H1 (cell line): ENCODE data around the gene DMAC2. TPM values are rescaled to one million over a fixed set of nuclear protein-coding genes. Genes with fewer than 3 reads are reported as not detected.

Source experiments
- CTCF ChIA-PET: fragments of 300-600 bp; sonication (Branson Sonifier 250); formaldehyde crosslinking; loops from one replicate; lab custom pipeline; 2021; ENCODE audit not compliant: partially characterized antibody; lab: Charles Lee
- POLR2A ChIA-PET: fragments of 300-600 bp; sonication (Branson Sonifier 250); formaldehyde crosslinking; loops from one replicate; lab custom pipeline; 2021; ENCODE audit warnings: inconsistent platforms; ENCODE audit not compliant: partially characterized antibody; lab: Charles Lee
- DNase-seq, 2 experiments: peaks; one replicate each; pipeline versions ENCODE4 v3.0.0 to v3.0.0-alpha.2; 2010 to 2022; ENCODE audit warnings: low spot score in 2 of 2, low read depth in 1 of 2, mixed read lengths in 1 of 2
- FAIRE-seq: peaks from 2 replicates; lab custom pipeline; 2011; peaks lifted over from hg19 to GRCh38; lab: Jason Lieb, UNC
- H2AFZ ChIP-seq: 2 replicates; pipeline ENCODE4 v1.8.1; 2012; ENCODE audit warnings: low read length, inconsistent platforms
- H2AK5ac ChIP-seq: 2 replicates; pipeline ENCODE4 v1.6.1; 2013; ENCODE audit warnings: low read depth, low read length
- H2BK120ac ChIP-seq: replicated peaks from 2 replicates; pipeline ENCODE3; 2013; ENCODE audit warnings: low read depth, low read length, inconsistent platforms
- H2BK12ac ChIP-seq: 2 replicates; pipeline ENCODE4 v1.6.1; 2013; ENCODE audit warnings: low read depth, low read length
- H2BK15ac ChIP-seq: 2 replicates; pipeline ENCODE4 v1.6.1; 2013; ENCODE audit warnings: low read length
- H2BK20ac ChIP-seq: 2 replicates; pipeline ENCODE4 v1.6.1; 2013; ENCODE audit warnings: low read length
- H2BK5ac ChIP-seq: 2 replicates; pipeline ENCODE4 v1.6.1; 2013; ENCODE audit warnings: low read depth, low read length
- H3K14ac ChIP-seq: 2 replicates; pipeline ENCODE4 v1.6.1; 2013; ENCODE audit warnings: inconsistent platforms; ENCODE audit not compliant: insufficient read length
- H3K18ac ChIP-seq: 2 replicates; pipeline ENCODE4 v1.6.1; 2013; ENCODE audit warnings: low read length; ENCODE audit errors: extremely low read depth
- H3K23ac ChIP-seq: 2 replicates; pipeline ENCODE4 v1.6.1; 2013; ENCODE audit warnings: inconsistent platforms; ENCODE audit not compliant: insufficient read length
- H3K23me2 ChIP-seq: 2 replicates; pipeline ENCODE4 v1.6.1; 2013; ENCODE audit warnings: low read depth, low read length
- H3K27ac ChIP-seq: 2 replicates; pipeline ENCODE4 v1.6.1; 2011; ENCODE audit warnings: low read depth, low read length, inconsistent platforms
- H3K27me3 ChIP-seq, 4 experiments: replicated peaks in 1 of 4; 1 replicate in 1 of 4; 2 replicates in 3 of 4; pipeline versions ENCODE4 v1.6.1 to v1.8.1; 2011 to 2013; ENCODE audit warnings: low read length in 3 of 4, mild to moderate bottlenecking in 3 of 4, inconsistent platforms in 2 of 4, mixed read lengths in 2 of 4, moderate library complexity in 1 of 4; ENCODE audit not compliant: control insufficient read depth in 3 of 4, insufficient read depth in 3 of 4; ENCODE audit errors: extremely low read depth in 1 of 4
- H3K36me3 ChIP-seq, 4 experiments: 2 replicates each; pipeline versions ENCODE4 v1.6.1 to v1.8.1; 2011 to 2013; ENCODE audit warnings: mild to moderate bottlenecking in 4 of 4, low read length in 3 of 4, moderate library complexity in 2 of 4, control low read depth in 1 of 4, inconsistent platforms in 1 of 4; ENCODE audit not compliant: insufficient read depth in 4 of 4, control insufficient read depth in 2 of 4
- H3K4ac ChIP-seq: replicated peaks from 2 replicates; pipeline ENCODE3; 2013; ENCODE audit warnings: low read length, low read depth, mixed read lengths, inconsistent platforms; ENCODE audit not compliant: insufficient read length
- H3K4me1 ChIP-seq, 4 experiments: replicated peaks in 1 of 4; 1 replicate in 1 of 4; 2 replicates in 3 of 4; pipeline versions ENCODE4 v1.6.1 to v1.8.1; 2011 to 2013; ENCODE audit warnings: low read length in 3 of 4, inconsistent platforms in 2 of 4, mixed read lengths in 1 of 4; ENCODE audit not compliant: insufficient read depth in 4 of 4, control insufficient read depth in 3 of 4
- H3K4me2 ChIP-seq, 2 experiments: 2 replicates each; pipeline versions ENCODE4 v1.6.1 to v1.8.1; 2011 to 2013; ENCODE audit warnings: low read depth in 2 of 2, low read length in 2 of 2, control low read depth in 1 of 2, inconsistent platforms in 1 of 2, mild to moderate bottlenecking in 1 of 2; ENCODE audit not compliant: insufficient read depth in 1 of 2
- H3K4me3 ChIP-seq, 4 experiments: fragments of 200-600, 300-600 bp in 1 of 4; sonication (generic), shearing (Covaris generic), sonication (Bioruptor Twin) in 1 of 4; 2 replicates each; pipeline versions ENCODE4 v1.5.1 to v1.8.1; 2011 to 2016; ENCODE audit warnings: low read length in 4 of 4, low read depth in 3 of 4, control low read depth in 2 of 4, inconsistent platforms in 2 of 4, mild to moderate bottlenecking in 2 of 4, mixed read lengths in 1 of 4, moderate library complexity in 1 of 4; ENCODE audit not compliant: insufficient read depth in 2 of 4; ENCODE audit errors: extremely low read depth in 1 of 4
- H3K56ac ChIP-seq: replicated peaks from 2 replicates; pipeline ENCODE3; 2013; ENCODE audit warnings: low read depth, mild to moderate bottlenecking, mixed read lengths, low read length, inconsistent platforms; ENCODE audit not compliant: insufficient read length
- H3K79me1 ChIP-seq: 2 replicates; pipeline ENCODE4 v1.6.1; 2013; ENCODE audit warnings: low read depth, low read length, control low read depth
- H3K79me2 ChIP-seq, 2 experiments: 2 replicates each; pipeline versions ENCODE4 v1.6.1 to v1.8.1; 2012 to 2013; ENCODE audit warnings: low read length in 2 of 2, mild to moderate bottlenecking in 2 of 2, inconsistent platforms in 1 of 2; ENCODE audit not compliant: insufficient read depth in 2 of 2, control insufficient read depth in 1 of 2
- H3K9ac ChIP-seq, 4 experiments: replicated peaks in 1 of 4; 1 replicate in 1 of 4; 2 replicates in 3 of 4; pipeline versions ENCODE4 v1.6.1 to v1.8.1; 2011 to 2013; ENCODE audit warnings: low read depth in 3 of 4, low read length in 3 of 4, control low read depth in 2 of 4, mild to moderate bottlenecking in 2 of 4, moderate library complexity in 2 of 4, inconsistent platforms in 1 of 4; ENCODE audit errors: extremely low read depth in 1 of 4
- H3K9me3 ChIP-seq, 2 experiments: 2 replicates each; pipeline versions ENCODE4 v1.6.1 to v1.8.1; 2012 to 2013; ENCODE audit warnings: mild to moderate bottlenecking in 2 of 2, moderate library complexity in 2 of 2, control low read depth in 1 of 2, inconsistent platforms in 1 of 2, low read depth in 1 of 2, low read length in 1 of 2, mixed read lengths in 1 of 2; ENCODE audit not compliant: insufficient read depth in 2 of 2
- H4K20me1 ChIP-seq, 2 experiments: replicated peaks in 1 of 2; 2 replicates each; pipeline versions ENCODE3 to v1.8.1; 2011 to 2013; ENCODE audit warnings: inconsistent platforms in 2 of 2, low read length in 2 of 2, mild to moderate bottlenecking in 1 of 2; ENCODE audit not compliant: insufficient read depth in 2 of 2, control insufficient read depth in 1 of 2
- H4K5ac ChIP-seq: 2 replicates; pipeline ENCODE4 v1.6.1; 2013; ENCODE audit warnings: low read length, low read depth, mixed read lengths, inconsistent platforms; ENCODE audit not compliant: insufficient read length
- H4K8ac ChIP-seq: 2 replicates; pipeline ENCODE4 v1.8.0; 2013; ENCODE audit warnings: mild to moderate bottlenecking, moderate library complexity, low read length, inconsistent platforms; ENCODE audit not compliant: insufficient read depth; ENCODE audit errors: extremely low read depth
- H4K91ac ChIP-seq: replicated peaks from 2 replicates; pipeline ENCODE3; 2013; ENCODE audit warnings: low read length, mixed read lengths, inconsistent platforms; ENCODE audit not compliant: insufficient read length
- CTCF ChIP-seq, 3 experiments: IDR thresholded peaks; 1 replicate in 2 of 3; 2 replicates in 1 of 3; pipeline versions ENCODE4 v1.5.1 to v1.6.1; 2011; ENCODE audit warnings: low read length in 3 of 3, mild to moderate bottlenecking in 3 of 3, inconsistent platforms in 2 of 3, low read depth in 1 of 3, moderate library complexity in 1 of 3; ENCODE audit not compliant: insufficient read depth in 1 of 3; ENCODE audit errors: control extremely low read depth in 1 of 3
- POLR2A ChIP-seq, 2 experiments: IDR thresholded peaks; 1 replicate in 1 of 2; 2 replicates in 1 of 2; pipeline ENCODE4 v1.6.1; 2011; ENCODE audit warnings: low read depth in 2 of 2, low read length in 2 of 2, mild to moderate bottlenecking in 2 of 2; ENCODE audit errors: control extremely low read depth in 1 of 2
- RFX5 ChIP-seq: IDR thresholded peaks from 2 replicates; pipeline ENCODE4 v1.6.1; 2011; ENCODE audit warnings: low read depth, low read length, improper control_type of control experiment, borderline replicate concordance
- WGBS, 2 experiments: shearing (Covaris generic) in 1 of 2; methylation state at CpG; one replicate each; pipeline versions ENCODE4 v1.1.6 to v1.1.7; 2013 to 2015; ENCODE audit warnings: low lambda C conversion rate in 2 of 2, mixed read lengths in 2 of 2, inconsistent platforms in 1 of 2, low coverage in 1 of 2, missing lambda C conversion rate in 1 of 2; ENCODE audit not compliant: insufficient replicate concordance in 2 of 2, insufficient coverage in 1 of 2, insufficient read length in 1 of 2; ENCODE audit errors: extremely low coverage in 1 of 2, missing lambda C conversion rate in 1 of 2; 5-methylcytosine and 5-hydroxymethylcytosine counted together
- polyA plus RNA-seq, 7 experiments: library from polyadenylated mRNA; depleted of rRNA in 3 of 7; stranded (reverse) in 5 of 7; unstranded in 2 of 7; fragments of >200 nt in 5 of 7; fragments of 200-250 nt in 2 of 7; gene quantifications; 1 replicate in 5 of 7; 2 replicates in 1 of 7; 4 replicates in 1 of 7; pipeline versions ENCODE4 v1.2.1 to v1.2.3, GENCODE V29; 2011 to 2013; ENCODE audit warnings: missing spikeins in 2 of 7, mixed read lengths in 2 of 7
- total RNA-seq: library from RNA; stranded (reverse); fragmentation: NEBNext Ultra II Directional; extraction: Animal tissue kit (Norgen Biotek cat#: 25700); gene quantifications from 2 replicates; pipeline ENCODE4 v1.2.1, GENCODE V29; 2021

DMAC2 gene
- total and polyA plus RNA-seq, 2 of the 8 experiments (the other 6 are each of a cell fraction or from before 2014, with no cell fraction given): 86.8 to 170 TPM

GRCh38 chr19:41437944-41438574, 1.7 kb downstream of the DMAC2 start:
- H3K9ac ChIP-seq: no peak overlapping the region
- H3K23ac ChIP-seq: no peak overlapping the region
- H2AK5ac ChIP-seq: no peak overlapping the region
- H3K18ac ChIP-seq: no peak overlapping the region
- H3K4ac ChIP-seq: no peak overlapping the region
- H3K4me2 ChIP-seq: no peak overlapping the region; a peak in 1 of 4 replicates
- H4K20me1 ChIP-seq: peaks cover 0 to 2% of the 10 kb centered on the region in 2 experiments
- no peak overlapping the region for H4K8ac ChIP-seq
- H4K5ac ChIP-seq: no peak overlapping the region
- no peak overlapping the region for H2BK12ac ChIP-seq
- 87% methylated on average over 7 of the region's 7 CpGs; no CpG with 5 or more reads in 1 of the 2 experiments for WGBS, 2 experiments
- DNase-seq (no peak), FAIRE-seq (no peak)
- no peak overlapping the region for H4K91ac ChIP-seq
- H3K4me1 ChIP-seq: no peaks in the 10 kb centered on the region
- H3K9me3 ChIP-seq: no peaks in the 10 kb centered on the region
- no peak for TF ChIP-seq RFX5
- TF ChIP-seq POLR2A (IDR thresholded peaks at IDR 0.05; ENCODE audit: control extremely low read depth in 1 of 2, low read depth in 2 of 2, low read length in 2 of 2): peak in 1 of 2 experiments; percentile 38; a peak in 1 of 3 replicates
- peak in 1 of 3 experiments; percentile 6; a peak in 1 of 4 replicates for TF ChIP-seq CTCF (IDR thresholded peaks at IDR 0.05; ENCODE audit: control extremely low read depth in 1 of 3, insufficient read depth in 1 of 3, low read depth in 1 of 3, low read length in 3 of 3)
- peaks cover 2% of the 10 kb centered on the region; the same call in 1 of the 2 replicates for H3K23me2 ChIP-seq
- peaks cover 0 to 8% of the 10 kb centered on the region in 2 experiments; a peak in 1 of 4 replicates for H3K79me2 ChIP-seq
- H3K27ac ChIP-seq: no peak overlapping the region
- no peak overlapping the region for H2BK120ac ChIP-seq
- ChIA-PET POLR2A (interaction anchor here (1.2 to 6.4 kb wide), 7 partner anchors 10 to 74 kb away, joined by 3 to 87 read pairs (median 9); partner anchors contain the start of genes B3GNT8 and B9D2), CTCF (interaction anchor here (1.3 to 20.4 kb wide), 4 partner anchors 9 to 127 kb away, joined by 3 to 364 read pairs (median 14); no protein-coding TSS in a partner anchor)
- H2AFZ ChIP-seq: no peak overlapping the region
- H3K27me3 ChIP-seq: no peaks in the 10 kb centered on the region
- H2BK15ac ChIP-seq: no peak overlapping the region
- no peak overlapping the region for H2BK20ac ChIP-seq
- H3K36me3 ChIP-seq: peaks cover under 1 to 11% (median 5%) of the 10 kb centered on the region in 4 experiments; a peak in 5 of 8 replicates
- no peak overlapping the region for H2BK5ac ChIP-seq
- no peak overlapping the region for H3K14ac ChIP-seq
- H3K4me3 ChIP-seq: no peak overlapping the region
- 0 out of 2 replicates have a peak, but pooled peaks cover 4% of the 10 kb centered on the region for H3K79me1 ChIP-seq
- H3K56ac ChIP-seq: no peak overlapping the region
